SK-N-SH (cell line): Measurements from ENCODE around the gene BORA. TPM values are rescaled to one million over a fixed set of nuclear protein-coding genes. Genes with fewer than 3 reads are reported as not detected.

ENCODE experiments used
- CTCF ChIA-PET: fragments of 300-600, 350-600 bp; formaldehyde crosslinking; extraction: SDS; loops from one replicate; lab custom pipeline; 2021; lab: Yijun Ruan, JAX
- POLR2A ChIA-PET: fragments of 350-600 bp; sonication (Branson Sonifier 250); formaldehyde crosslinking; extraction: SDS; loops from one replicate; lab custom pipeline; 2020; ENCODE audit warnings: antibody characterized with exemption, inconsistent platforms; lab: Yijun Ruan, JAX
- DNase-seq: peaks from one replicate; pipeline ENCODE4 v3.0.0; 2012
- H2AFZ ChIP-seq: fragments of 200-600 bp; sonication (generic); 2 replicates; pipeline ENCODE4 v1.8.1; 2016; ENCODE audit warnings: antibody characterized with exemption, mild to moderate bottlenecking, low read depth
- H3F3A ChIP-seq: fragments of 200-600 bp; sonication (generic); replicated peaks from 2 replicates; pipeline ENCODE3; 2016; ENCODE audit warnings: antibody characterized with exemption, mild to moderate bottlenecking; ENCODE audit not compliant: insufficient read depth
- H3K27ac ChIP-seq, 2 experiments: fragments of 200-500 bp in 1 of 2; fragments of 200-600 bp in 1 of 2; sonication (Bioruptor generic) in 1 of 2; sonication (generic), shearing (Covaris generic) in 1 of 2; 2 replicates each; pipeline versions ENCODE4 v1.5.1 to v1.6.1; 2014 to 2016; ENCODE audit warnings: low read depth in 2 of 2, inconsistent platforms in 1 of 2, low read length in 1 of 2, mild to moderate bottlenecking in 1 of 2, mixed read lengths in 1 of 2
- H3K27me3 ChIP-seq: fragments of 200-600 bp; sonication (generic), shearing (Covaris generic); 2 replicates; pipeline ENCODE4 v1.6.1; 2016; ENCODE audit warnings: mixed run types; ENCODE audit not compliant: insufficient read depth
- H3K36me3 ChIP-seq, 2 experiments: fragments of 200-500 bp in 1 of 2; fragments of 200-600 bp in 1 of 2; sonication (Bioruptor generic) in 1 of 2; sonication (generic) in 1 of 2; replicated peaks in 1 of 2; 2 replicates each; pipeline versions ENCODE3 to v1.5.1; 2014 to 2016; ENCODE audit warnings: low read length in 1 of 2, mild to moderate bottlenecking in 1 of 2; ENCODE audit not compliant: insufficient read depth in 2 of 2, control insufficient read depth in 1 of 2
- H3K4me1 ChIP-seq, 2 experiments: fragments of 200-500 bp in 1 of 2; fragments of 200-600 bp in 1 of 2; sonication (Bioruptor generic) in 1 of 2; sonication (generic), shearing (Covaris generic) in 1 of 2; 2 replicates each; pipeline versions ENCODE4 v1.5.1 to v1.6.1; 2014 to 2016; ENCODE audit warnings: low read depth in 1 of 2, low read length in 1 of 2, mixed run types in 1 of 2; ENCODE audit not compliant: insufficient read depth in 2 of 2, control insufficient read depth in 1 of 2
- H3K4me2 ChIP-seq: fragments of 200-600 bp; sonication (generic), shearing (Covaris generic); 2 replicates; pipeline ENCODE4 v1.6.1; 2017; ENCODE audit warnings: mixed run types
- H3K4me3 ChIP-seq, 2 experiments: fragments of 200-500 bp in 1 of 2; fragments of 200-600 bp in 1 of 2; sonication (Bioruptor generic) in 1 of 2; sonication (generic), shearing (Covaris generic) in 1 of 2; 2 replicates each; pipeline versions ENCODE4 v1.5.1 to v1.8.1; 2014 to 2016; ENCODE audit warnings: low read depth in 2 of 2, inconsistent platforms in 1 of 2, low read length in 1 of 2, mild to moderate bottlenecking in 1 of 2, mixed read lengths in 1 of 2, moderate library complexity in 1 of 2
- H3K79me2 ChIP-seq: fragments of 200-600 bp; sonication (generic); 2 replicates; pipeline ENCODE4 v1.8.1; 2017; ENCODE audit warnings: mild to moderate bottlenecking; ENCODE audit not compliant: insufficient read depth
- H3K9ac ChIP-seq: fragments of 200-600 bp; sonication (generic); 2 replicates; pipeline ENCODE4 v1.6.1; 2017; ENCODE audit warnings: mixed run types
- H3K9me2 ChIP-seq: fragments of 200-600 bp; sonication (generic); 2 replicates; pipeline ENCODE4 v1.6.1; 2017; ENCODE audit warnings: mixed run types
- H3K9me3 ChIP-seq: fragments of 200-600 bp; sonication (generic); 2 replicates; pipeline ENCODE4 v1.6.1; 2017; ENCODE audit warnings: mixed run types, mild to moderate bottlenecking, moderate library complexity
- H4K20me1 ChIP-seq: fragments of 200-600 bp; sonication (generic); 2 replicates; pipeline ENCODE4 v1.6.1; 2017; ENCODE audit warnings: mild to moderate bottlenecking, mixed run types; ENCODE audit not compliant: insufficient read depth
- CHD2 ChIP-seq: fragments of 150-350 bp; IDR thresholded peaks from 2 replicates; pipeline ENCODE4 v1.6.1; 2018; ENCODE audit warnings: low read length; ENCODE audit not compliant: partially characterized antibody
- EP300 ChIP-seq, 2 experiments: IDR thresholded peaks; 2 replicates each; pipeline versions ENCODE4 v1.4.0 to v1.6.1; 2012; ENCODE audit warnings: borderline replicate concordance in 1 of 2, low read depth in 1 of 2, low read length in 1 of 2
- EZH2phosphoT487 ChIP-seq: fragments of 200-600 bp; sonication (generic); IDR thresholded peaks from 2 replicates; pipeline ENCODE4 v1.6.1; 2017; ENCODE audit warnings: low read depth, mixed run types, mild to moderate bottlenecking, antibody characterized with exemption, moderate library complexity, borderline replicate concordance
- FOSL2 ChIP-seq: IDR thresholded peaks from 2 replicates; pipeline ENCODE4 v1.4.0; 2012; ENCODE audit warnings: low read depth, mild to moderate bottlenecking, moderate library complexity, borderline replicate concordance
- FOXJ3 ChIP-seq: sonication (generic); formaldehyde crosslinking; IDR thresholded peaks from 2 replicates; pipeline ENCODE4 v1.5.1; 2020; ENCODE audit warnings: mild to moderate bottlenecking, missing genetic modification reagents
- IRF3 ChIP-seq: fragments of 150-350 bp; IDR thresholded peaks from 2 replicates; pipeline ENCODE4 v1.6.1; 2016; ENCODE audit warnings: mild to moderate bottlenecking, low read depth, low read length
- MAX ChIP-seq: IDR thresholded peaks from 2 replicates; pipeline ENCODE4 v1.4.0; 2012; ENCODE audit warnings: low read depth
- MEF2A ChIP-seq: IDR thresholded peaks from 2 replicates; pipeline ENCODE4 v1.4.0; 2012; ENCODE audit warnings: low read depth, borderline replicate concordance
- MXI1 ChIP-seq: IDR thresholded peaks from 2 replicates; pipeline ENCODE4 v1.6.1; 2012; ENCODE audit warnings: mild to moderate bottlenecking, low read depth, low read length, improper control_type of control experiment
- PBX3 ChIP-seq: IDR thresholded peaks from 2 replicates; pipeline ENCODE4; 2012
- POLR2AphosphoS5 ChIP-seq: IDR thresholded peaks from 2 replicates; pipeline ENCODE4 v1.6.1; 2012; ENCODE audit warnings: low read depth, low read length
- RXRA ChIP-seq: IDR thresholded peaks from 2 replicates; pipeline ENCODE4 v1.4.0; 2012; ENCODE audit warnings: low read depth, mild to moderate bottlenecking, borderline replicate concordance
- TAF1 ChIP-seq: IDR thresholded peaks from 2 replicates; pipeline ENCODE4 v1.6.1; 2012; ENCODE audit warnings: low read depth, mild to moderate bottlenecking, low read length, moderate library complexity, borderline replicate concordance
- TCF12 ChIP-seq: IDR thresholded peaks from 2 replicates; pipeline ENCODE4 v1.4.0; 2012
- TEAD4 ChIP-seq: IDR thresholded peaks from 2 replicates; pipeline ENCODE4 v1.4.0; 2012; ENCODE audit warnings: mild to moderate bottlenecking, borderline replicate concordance; ENCODE audit not compliant: insufficient read depth
- USF1 ChIP-seq: IDR thresholded peaks from 2 replicates; pipeline ENCODE4 v1.4.0; 2012; ENCODE audit warnings: low read depth, borderline replicate concordance
- USF2 ChIP-seq: fragments of 150-350 bp; IDR thresholded peaks from 2 replicates; pipeline ENCODE4 v1.6.1; 2017; ENCODE audit warnings: antibody characterized with exemption, low read length, low read depth, borderline replicate concordance
- WGBS: methylation state at CpG from one replicate; pipeline ENCODE4 v1.1.6; 2017; ENCODE audit warnings: low lambda C conversion rate; 5-methylcytosine and 5-hydroxymethylcytosine counted together
- polyA plus RNA-seq, 3 experiments: library from polyadenylated mRNA; depleted of rRNA; stranded (reverse); fragments of >200 nt; gene quantifications; 2 replicates each; pipeline ENCODE4 v1.2.3, GENCODE V29; 2012

BORA gene
- polyA plus RNA-seq, 1 of the 3 experiments (the other 2 are of a cell fraction): 1.4 TPM

- CTCF ChIA-PET: interaction anchor here (1.2 kb wide), 1 partner anchor 22 kb away, joined by 3 read pairs; no protein-coding TSS in a partner anchor
- no peak overlapping the region; the same call in 1 of the 2 replicates for H3K4me2 ChIP-seq
- H3K27me3 ChIP-seq: no peaks in the 10 kb centered on the region
- H3K4me1 ChIP-seq: no peaks in the 10 kb centered on the region
- 71% methylated on average over 1 of the region's 1 CpG for WGBS
- no peaks in the 10 kb centered on the region for H3F3A ChIP-seq
- H3K4me3 ChIP-seq: no peak overlapping the region
- peaks cover 55 to 56% of the 10 kb centered on the region in 2 experiments for H3K36me3 ChIP-seq
- no peaks in the 10 kb centered on the region for H3K9me2 ChIP-seq
- no peak for TF ChIP-seq CHD2
- no peak for TF ChIP-seq POLR2AphosphoS5
- no peak for TF ChIP-seq USF1
- no peak for TF ChIP-seq TCF12
- TF ChIP-seq FOXJ3 (CRISPR knock-in tag): no peak
- no peak for TF ChIP-seq RXRA
- TF ChIP-seq MAX: no peak
- no peak for TF ChIP-seq TEAD4
- no peak for TF ChIP-seq USF2
- TF ChIP-seq MEF2A: no peak
- no peak for TF ChIP-seq TAF1
- no peak for TF ChIP-seq EZH2phosphoT487
- TF ChIP-seq, all 33 proteins: peak for 0
- H3K9me3 ChIP-seq: no peaks in the 10 kb centered on the region
- peak overlapping the region in 1 of 2 experiments; percentile 40; a peak in 3 of 4 replicates for H3K27ac ChIP-seq
- POLR2A ChIA-PET: no interaction called here
- H3K79me2 ChIP-seq: peaks cover 50% of the 10 kb centered on the region; the same call in 1 of the 2 replicates
- no peaks in the 10 kb centered on the region for H4K20me1 ChIP-seq
- DNase-seq: no peak
- no peak overlapping the region for H2AFZ ChIP-seq
- H3K9ac ChIP-seq: no peak overlapping the region
Observed at GRCh38 chr13:72745260-72745659, 17.5 kb downstream of the BORA start.

GRCh38 chr13:72751220-72751619 lies 23.5 kb downstream of the BORA start:
- ChIA-PET POLR2A (no interaction called here), CTCF (interaction anchor here (1.2 kb wide), 1 partner anchor 18 kb away, joined by 3 read pairs; no protein-coding TSS in a partner anchor)
- no peak overlapping the region for H2AFZ ChIP-seq
- peaks cover 67 to 75% of the 10 kb centered on the region in 2 experiments for H3K36me3 ChIP-seq
- no peak for DNase-seq
- no peak overlapping the region for H3K4me2 ChIP-seq
- peaks cover 60% of the 10 kb centered on the region for H3K79me2 ChIP-seq
- H3K9ac ChIP-seq: no peak overlapping the region
- H3F3A ChIP-seq: peaks cover 5% of the 10 kb centered on the region
- H3K9me2 ChIP-seq: no peaks in the 10 kb centered on the region
- H3K4me1 ChIP-seq: no peaks in the 10 kb centered on the region
- H3K27ac ChIP-seq: no peak overlapping the region
- H3K4me3 ChIP-seq: no peak overlapping the region
- no peak for TF ChIP-seq PBX3
- TF ChIP-seq USF1: no peak
- TF ChIP-seq MXI1: no peak
- TF ChIP-seq FOSL2: no peak
- TF ChIP-seq TCF12: no peak
- no peak for TF ChIP-seq IRF3
- no peak for TF ChIP-seq EP300 (IDR thresholded peaks at IDR 0.05; ENCODE audit: borderline replicate concordance in 1 of 2, low read depth in 1 of 2, low read length in 1 of 2)
- H3K9me3 ChIP-seq: no peaks in the 10 kb centered on the region
- H4K20me1 ChIP-seq: no peaks in the 10 kb centered on the region
- no peaks in the 10 kb centered on the region for H3K27me3 ChIP-seq
